Activated T-cell treated with anti-CD3 and anti-CD28 coated beads for 48 hours (primary cell): Measurements from ENCODE around the gene PRMT1.
"Not testable (repeated sequence)": the region's sequence is repeated elsewhere in the genome, so short reads cannot be mapped to it uniquely, and the experiment has no call there.

Experiments
- DNase-seq: peaks from one replicate; pipeline ENCODE4 v3.0.0-alpha.2; 2020; ENCODE audit warnings: low read depth

The PRMT1 gene

GRCh38 chr19:49689133-49690078, 12.3 kb downstream of the PRMT1 start, which contains the start of gene ADM5:
Gene ADM5 (plus strand): TSS chr19:49689594. CDS start chr19:49689838, 244 bp downstream.
- no peak for DNase-seq

GRCh38 chr19:49690079-49690655, 13.1 kb downstream of the PRMT1 start:
- no peak for DNase-seq

GRCh38 chr19:49690656-49691242, 13.7 kb downstream of the PRMT1 start, which contains the start of gene CPT1C:
Gene CPT1C (plus strand): TSS chr19:49691116. CDS start chr19:49692253, 1,137 bp downstream.
- peak; percentile 61 for DNase-seq

- DNase-seq, result no peak
Measured at GRCh38 chr19:49691243-49692146, 14.4 kb downstream of the PRMT1 start.

- DNase-seq, result no peak
Measured at GRCh38 chr19:49692147-49692506, 15.1 kb downstream of the PRMT1 start.

GRCh38 chr19:49696115-49696514, 19.0 kb downstream of the PRMT1 start:
- no peak for DNase-seq

GRCh38 chr19:49696865-49697264, 19.8 kb downstream of the PRMT1 start:
- no peak for DNase-seq

GRCh38 chr19:49699364-49699763, 22.3 kb downstream of the PRMT1 start:
- DNase-seq, result no peak

GRCh38 chr19:49700563-49700962, 23.5 kb downstream of the PRMT1 start:
- DNase-seq, result no peak

GRCh38 chr19:49701271-49701786, 24.3 kb downstream of the PRMT1 start:
- DNase-seq, result no peak

- DNase-seq, result no peak
Measured at GRCh38 chr19:49704888-49705642, 28.0 kb downstream of the PRMT1 start.

GRCh38 chr19:49705919-49706318, 28.8 kb downstream of the PRMT1 start:
- DNase-seq, result no peak

- DNase-seq, result no peak
Measured at GRCh38 chr19:49710372-49710951, 33.4 kb downstream of the PRMT1 start.

- DNase-seq, result no peak
Measured at GRCh38 chr19:49712397-49712859, 35.4 kb downstream of the PRMT1 start.

GRCh38 chr19:49713236-49713845, 36.3 kb downstream of the PRMT1 start:
- DNase-seq, result no peak

GRCh38 chr19:49716154-49716553, 39.1 kb downstream of the PRMT1 start:
- DNase-seq, result no peak

GRCh38 chr19:49718511-49718910, 41.4 kb downstream of the PRMT1 start:
- no peak for DNase-seq

- DNase-seq, result no peak
Measured at GRCh38 chr19:49718991-49719390, 41.9 kb downstream of the PRMT1 start.

GRCh38 chr19:49719420-49719819, 42.3 kb downstream of the PRMT1 start:
- DNase-seq, result not testable (repeated sequence)
